Activated naive CD4-positive, alpha-beta T cell treated with anti-CD3 and anti-CD28 coated beads, Interleukin-2, amount 10 ng/mL, durations not matched to agents 7 days and 5 days (primary cell): ENCODE results near the gene SYT8.

ENCODE experiments used
- CTCF ChIA-PET: fragments of 350-600 bp; sonication (Branson Sonifier 250); formaldehyde crosslinking; loops from one replicate; lab custom pipeline; 2021; ENCODE audit warnings: antibody characterized with exemption; lab: Charles Lee
- DNase-seq: peaks from one replicate; pipeline ENCODE4 v3.0.0-alpha.2; 2020
- H3K27ac Mint-ChIP-seq: one replicate; pipeline ENCODE4 v1.8.0; 2021; ENCODE audit warnings: mild to moderate bottlenecking, moderate library complexity, mixed read lengths
- H3K27me3 Mint-ChIP-seq: one replicate; pipeline ENCODE4 v1.8.0; 2021; ENCODE audit warnings: mild to moderate bottlenecking, mixed read lengths
- H3K36me3 Mint-ChIP-seq: one replicate; pipeline ENCODE4 v1.8.0; 2021; ENCODE audit warnings: mixed read lengths
- H3K4me1 Mint-ChIP-seq: one replicate; pipeline ENCODE4 v1.8.0; 2021; ENCODE audit warnings: mixed read lengths
- H3K4me3 Mint-ChIP-seq: one replicate; pipeline ENCODE4 v1.8.0; 2021; ENCODE audit warnings: mild to moderate bottlenecking, moderate library complexity, mixed read lengths
- H3K9me3 Mint-ChIP-seq: one replicate; pipeline ENCODE4 v1.8.0; 2021; ENCODE audit warnings: mixed read lengths

Gene SYT8

GRCh38 chr11:1831338-1832210 lies 3.2 kb upstream of the SYT8 start:
- no peaks in the 10 kb centered on the region for H3K9me3 Mint-ChIP-seq
- DNase-seq: no peak
- H3K27ac Mint-ChIP-seq: no peak overlapping the region
- no peak overlapping the region for H3K4me3 Mint-ChIP-seq
- peaks cover 63% of the 10 kb centered on the region for H3K27me3 Mint-ChIP-seq
- H3K36me3 Mint-ChIP-seq: no peaks in the 10 kb centered on the region
- CTCF ChIA-PET: interaction anchor here (0.7 to 10.0 kb wide), 20 partner anchors 9 to 319 kb away, joined by 3 to 341 read pairs (median 6); partner anchors contain the start of gene IFITM10
- no peaks in the 10 kb centered on the region for H3K4me1 Mint-ChIP-seq

GRCh38 chr11:1832211-1832919 lies 2.4 kb upstream of the SYT8 start:
- H3K27me3 Mint-ChIP-seq: peaks cover 63% of the 10 kb centered on the region
- CTCF ChIA-PET: interaction anchor here (0.8 to 10.0 kb wide), 35 partner anchors 9 to 322 kb away, joined by 3 to 341 read pairs (median 6); partner anchors contain the start of gene KRTAP5-6
- no peak overlapping the region for H3K4me3 Mint-ChIP-seq
- H3K9me3 Mint-ChIP-seq: no peaks in the 10 kb centered on the region
- H3K4me1 Mint-ChIP-seq: no peaks in the 10 kb centered on the region
- peak; percentile 72 for DNase-seq
- no peaks in the 10 kb centered on the region for H3K36me3 Mint-ChIP-seq
- no peak overlapping the region for H3K27ac Mint-ChIP-seq

- Mint-ChIP-seq H3K4me1 (peaks cover 4% of the 10 kb centered on the region), H3K27me3 (peaks cover 58% of the 10 kb centered on the region), H3K4me3 (no peak overlapping the region), H3K27ac (no peak overlapping the region), H3K36me3 (no peaks in the 10 kb centered on the region), H3K9me3 (no peaks in the 10 kb centered on the region)
- CTCF ChIA-PET: interaction anchor here (0.8 to 10.0 kb wide), 41 partner anchors 8 to 323 kb away, joined by 3 to 341 read pairs (median 5); partner anchors contain the start of genes KRTAP5-6 and LSP1
- DNase-seq: no peak
Observed at GRCh38 chr11:1832920-1833295, 1.9 kb upstream of the SYT8 start.

GRCh38 chr11:1834062-1834610 lies 654 bp upstream of the SYT8 start:
- Mint-ChIP-seq H3K4me1 (peaks cover 4% of the 10 kb centered on the region), H3K4me3 (no peak overlapping the region), H3K27ac (no peak overlapping the region), H3K9me3 (no peaks in the 10 kb centered on the region), H3K27me3 (peaks cover 48% of the 10 kb centered on the region), H3K36me3 (no peaks in the 10 kb centered on the region)
- CTCF ChIA-PET: interaction anchor here (0.6 to 10.0 kb wide), 27 partner anchors 8 to 320 kb away, joined by 3 to 341 read pairs (median 5); partner anchors contain the start of genes KRTAP5-6 and LSP1
- DNase-seq: no peak

- no peak overlapping the region for H3K27ac Mint-ChIP-seq
- CTCF ChIA-PET: interaction anchor here (0.8 to 10.0 kb wide), 9 partner anchors 46 to 318 kb away, joined by 3 to 341 read pairs (median 5); no protein-coding TSS in a partner anchor
Observed at GRCh38 chr11:1835671-1836010, 851 bp downstream of the SYT8 start.

DNA sequence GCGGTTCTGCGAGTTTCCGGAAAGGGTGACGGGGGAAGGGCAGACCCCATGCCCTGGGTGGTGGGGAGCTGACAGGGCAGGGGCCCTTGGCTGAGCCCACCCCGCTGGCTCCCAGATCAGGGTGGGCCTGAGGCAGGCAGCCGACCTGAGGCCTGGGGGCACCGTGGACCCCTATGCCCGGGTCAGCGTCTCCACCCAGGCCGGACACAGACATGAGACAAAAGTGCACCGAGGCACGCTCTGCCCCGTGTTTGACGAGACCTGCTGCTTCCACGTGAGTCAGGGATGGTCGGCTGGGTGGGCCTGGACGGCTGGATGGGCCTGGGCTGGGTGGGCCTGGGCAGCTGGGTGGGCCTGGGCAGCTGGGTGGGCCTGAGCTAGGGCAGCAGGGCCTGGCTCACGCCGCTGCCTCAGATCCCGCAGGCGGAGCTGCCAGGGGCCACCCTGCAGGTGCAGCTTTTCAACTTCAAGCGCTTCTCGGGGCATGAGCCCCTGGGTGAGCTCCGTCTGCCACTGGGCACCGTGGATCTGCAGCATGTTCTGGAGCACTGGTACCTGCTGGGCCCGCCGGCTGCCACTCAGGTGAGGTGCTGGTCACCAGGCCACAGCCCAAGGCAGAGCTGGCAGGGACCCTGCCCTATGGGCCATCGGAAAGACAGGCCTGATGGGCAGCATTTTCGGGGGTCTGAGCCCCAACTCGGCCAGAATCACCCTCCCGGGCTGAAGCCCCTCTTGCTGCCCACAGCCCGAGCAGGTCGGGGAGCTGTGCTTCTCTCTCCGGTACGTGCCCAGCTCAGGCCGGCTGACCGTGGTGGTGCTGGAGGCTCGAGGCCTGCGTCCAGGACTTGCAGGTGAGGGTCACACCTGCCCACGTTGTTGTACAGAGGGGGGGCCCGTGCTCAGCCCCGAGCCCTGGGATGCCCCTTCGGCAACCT lies 1.5 kb downstream of the SYT8 start:
- no peaks in the 10 kb centered on the region for H3K36me3 Mint-ChIP-seq
- CTCF ChIA-PET: interaction anchor here (0.8 to 10.0 kb wide), 11 partner anchors 12 to 318 kb away, joined by 3 to 341 read pairs (median 5); no protein-coding TSS in a partner anchor

More at GRCh38 chr11:1835671-1836010, 851 bp downstream of the SYT8 start:
- Mint-ChIP-seq H3K9me3 (no peaks in the 10 kb centered on the region), H3K4me3 (no peak overlapping the region), H3K36me3 (no peaks in the 10 kb centered on the region), H3K4me1 (peaks cover 10% of the 10 kb centered on the region), H3K27me3 (peaks cover 37% of the 10 kb centered on the region)
- no peak for DNase-seq

DNA sequence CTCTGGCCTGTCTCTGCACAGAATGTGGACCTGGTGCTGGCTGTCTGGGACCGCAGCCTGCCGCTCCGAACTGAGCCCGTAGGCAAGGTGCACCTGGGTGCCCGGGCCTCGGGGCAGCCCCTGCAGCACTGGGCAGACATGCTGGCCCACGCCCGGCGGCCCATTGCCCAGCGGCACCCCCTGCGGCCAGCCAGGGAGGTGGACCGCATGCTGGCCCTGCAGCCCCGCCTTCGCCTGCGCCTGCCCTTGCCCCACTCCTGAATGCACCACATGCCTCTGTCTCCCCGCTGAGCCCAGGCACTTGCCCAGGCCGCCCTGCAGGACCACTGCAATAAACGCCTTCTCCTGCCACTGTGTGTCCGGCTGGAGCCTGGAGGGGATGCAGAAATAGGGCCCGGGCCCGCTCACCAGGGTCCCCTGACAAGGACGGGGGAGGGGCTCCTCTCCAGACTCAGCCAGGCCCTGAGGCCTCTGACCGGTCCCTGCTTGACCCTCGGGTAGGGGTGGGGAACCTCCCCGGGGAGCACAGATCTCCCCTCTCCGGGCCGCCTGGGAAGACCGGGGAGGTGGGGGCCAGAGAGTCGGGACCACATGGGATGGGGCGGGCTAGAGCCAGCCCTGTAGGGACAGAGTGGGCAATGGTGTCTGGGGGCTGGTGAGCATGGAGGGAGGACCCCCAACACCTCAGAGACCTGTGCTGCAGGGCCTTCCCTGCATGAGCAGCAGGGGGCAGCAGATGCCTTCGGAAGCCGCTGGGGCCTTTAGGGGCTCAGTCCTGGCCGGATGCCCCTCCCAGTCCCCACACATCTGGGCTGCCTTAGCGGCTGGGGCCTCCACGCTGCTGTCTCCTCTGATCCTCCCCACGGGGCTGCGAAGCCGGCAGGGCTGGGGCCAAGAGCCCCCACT lies 2.6 kb downstream of the SYT8 start:
- peaks cover 10% of the 10 kb centered on the region for H3K4me1 Mint-ChIP-seq
- H3K27me3 Mint-ChIP-seq: peaks cover 33% of the 10 kb centered on the region
- H3K4me3 Mint-ChIP-seq: no peak overlapping the region
- no peaks in the 10 kb centered on the region for H3K9me3 Mint-ChIP-seq
- no peaks in the 10 kb centered on the region for H3K36me3 Mint-ChIP-seq
- no peak overlapping the region for H3K27ac Mint-ChIP-seq
- DNase-seq: peak; percentile 92
- CTCF ChIA-PET: interaction anchor here (1.3 to 10.0 kb wide), 6 partner anchors 10 to 314 kb away, joined by 4 to 341 read pairs (median 5); no protein-coding TSS in a partner anchor

More for the DNA sequence above, 1.5 kb downstream of the SYT8 start:
- Mint-ChIP-seq H3K27me3 (peaks cover 34% of the 10 kb centered on the region), H3K9me3 (no peaks in the 10 kb centered on the region), H3K4me3 (no peak overlapping the region), H3K4me1 (peaks cover 10% of the 10 kb centered on the region), H3K27ac (no peak overlapping the region)
- DNase-seq: no peak

DNA sequence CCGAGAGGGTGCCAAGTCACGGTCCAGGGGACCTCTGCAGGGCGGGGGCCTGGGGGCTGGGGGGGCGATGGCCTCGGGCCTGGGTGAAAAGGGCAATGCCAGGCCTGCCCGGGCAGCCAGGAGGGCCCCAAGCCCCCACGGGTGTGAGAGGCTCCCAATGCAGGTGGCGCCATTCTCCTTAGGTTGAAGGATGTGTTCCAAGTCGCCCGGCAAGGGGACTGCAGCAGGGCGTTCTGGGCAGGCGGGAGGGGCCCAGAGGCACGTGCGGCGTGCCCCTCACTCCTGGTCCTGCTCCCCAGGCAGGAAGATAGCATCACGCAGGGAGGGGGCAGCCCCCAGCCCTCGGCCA lies 3.3 kb downstream of the SYT8 start:
- H3K9me3 Mint-ChIP-seq: no peaks in the 10 kb centered on the region
- no peak overlapping the region for H3K27ac Mint-ChIP-seq
- H3K27me3 Mint-ChIP-seq: peaks cover 36% of the 10 kb centered on the region
- H3K36me3 Mint-ChIP-seq: no peaks in the 10 kb centered on the region
- DNase-seq: no peak
- CTCF ChIA-PET: interaction anchor here (1.3 to 1.5 kb wide), 3 partner anchors 12 to 313 kb away, joined by 4 to 7 read pairs (median 7); no protein-coding TSS in a partner anchor
- no peak overlapping the region for H3K4me3 Mint-ChIP-seq
- H3K4me1 Mint-ChIP-seq: peaks cover 12% of the 10 kb centered on the region

DNA sequence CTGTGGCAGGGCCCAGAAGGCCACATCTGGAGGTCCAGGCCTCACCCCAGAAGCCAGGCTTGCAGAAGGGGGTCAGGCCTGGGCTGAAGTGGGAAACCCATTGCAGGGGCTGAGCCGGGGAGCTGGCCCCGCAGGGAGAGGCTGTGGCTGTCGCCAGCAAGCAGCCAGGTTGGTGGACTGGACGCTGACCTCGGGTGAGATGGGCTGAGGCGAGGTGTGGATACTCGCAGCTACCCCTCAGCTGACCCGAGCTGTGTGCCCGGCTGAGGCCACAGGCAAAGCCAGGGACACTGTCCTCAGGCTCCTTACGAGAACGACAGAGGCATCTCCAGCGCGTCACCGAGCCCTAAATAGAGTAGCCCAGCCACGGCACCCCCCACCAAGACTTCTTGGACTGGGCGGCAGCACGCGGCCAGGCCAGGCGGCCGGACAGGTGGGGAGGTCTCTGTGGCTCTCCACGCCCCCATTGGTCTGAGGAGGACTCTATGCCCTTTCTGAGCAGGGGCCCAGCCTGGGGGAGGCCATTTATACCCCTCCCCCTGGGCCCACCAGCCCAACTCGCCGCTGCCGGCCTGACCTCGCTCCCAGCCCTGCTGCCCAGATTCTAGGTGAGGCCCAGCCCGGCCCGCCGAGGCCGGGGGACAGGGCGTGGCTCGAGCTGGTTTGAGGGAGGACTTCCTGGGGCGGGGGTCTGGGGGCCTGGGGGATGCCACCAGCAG lies 3.8 kb downstream of the SYT8 start, which contains the start of gene TNNI2:
TNNI2 (plus strand) TSS at position 556 of the 719 bp plus-strand sequence. CDS start 716 bp downstream, outside the sequence.
- Mint-ChIP-seq H3K4me1 (peaks cover 17% of the 10 kb centered on the region), H3K4me3 (no peak within 1 kb of the TSS), H3K27me3 (peaks cover 36% of the 10 kb centered on the region), H3K36me3 (no peaks in the 10 kb centered on the region), H3K27ac (no peak within 1 kb of the TSS), H3K9me3 (no peaks in the 10 kb centered on the region)
- no peak for DNase-seq
- CTCF ChIA-PET: interaction anchor here (1.3 to 1.7 kb wide), 4 partner anchors 11 to 313 kb away, joined by 3 to 7 read pairs (median 6); no protein-coding TSS in a partner anchor

DNA sequence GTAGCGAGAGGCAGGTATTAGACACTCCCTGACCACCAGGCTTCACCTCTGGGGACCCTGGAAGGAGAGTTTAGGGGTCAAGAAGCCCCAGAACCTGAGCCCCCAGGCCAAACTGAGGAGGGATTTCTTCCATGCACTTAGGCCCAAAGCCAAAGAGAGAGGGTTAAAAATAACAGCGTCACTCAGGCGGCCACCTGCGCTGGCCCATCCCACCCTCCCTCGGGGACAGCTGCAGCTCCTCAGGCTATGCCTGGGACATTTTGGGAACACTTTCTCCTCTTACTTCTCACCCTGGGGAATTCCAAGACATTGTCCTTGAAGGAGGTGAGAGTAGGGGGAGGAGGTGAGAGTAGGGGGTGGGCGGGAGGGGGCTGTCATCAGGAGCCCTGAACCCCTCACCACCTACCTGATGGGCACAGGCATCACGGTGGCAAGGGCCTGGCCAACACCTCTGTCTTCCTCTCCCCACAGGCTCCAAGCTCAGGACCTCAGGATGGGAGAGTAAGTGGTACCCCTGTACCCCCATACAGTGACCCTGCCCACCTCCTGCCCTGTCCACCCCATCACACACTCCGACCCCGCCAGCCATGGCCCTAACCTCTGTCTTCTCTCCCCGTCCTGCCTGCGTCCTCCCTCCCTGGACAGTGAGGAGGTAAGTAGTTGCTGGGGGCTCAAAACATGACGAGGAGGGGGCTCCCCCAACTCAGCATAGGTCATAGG lies 4.6 kb downstream of the SYT8 start:
- no peaks in the 10 kb centered on the region for H3K9me3 Mint-ChIP-seq
- no peaks in the 10 kb centered on the region for H3K36me3 Mint-ChIP-seq
- H3K27me3 Mint-ChIP-seq: peaks cover 30% of the 10 kb centered on the region
- DNase-seq: no peak
- H3K27ac Mint-ChIP-seq: no peak overlapping the region
- H3K4me3 Mint-ChIP-seq: no peak overlapping the region
- peaks cover 25% of the 10 kb centered on the region for H3K4me1 Mint-ChIP-seq
- CTCF ChIA-PET: interaction anchor here (1.3 to 1.7 kb wide), 4 partner anchors 10 to 312 kb away, joined by 3 to 7 read pairs (median 6); no protein-coding TSS in a partner anchor
